GM12878 (cell line): ENCODE results near the gene CTSW. TPM values are rescaled to one million over a fixed set of nuclear protein-coding genes. Genes with fewer than 3 reads are reported as not detected.

ENCODE experiments used
- ATF3 ChIP-seq: IDR thresholded peaks from 2 replicates; pipeline ENCODE4 v1.6.1; 2011; ENCODE audit warnings: low read depth, mild to moderate bottlenecking, low read length, moderate library complexity, borderline replicate concordance; ENCODE audit errors: extremely low read depth
- BCL3 ChIP-seq: IDR thresholded peaks from 2 replicates; pipeline ENCODE4 v1.6.1; 2011; ENCODE audit warnings: borderline replicate concordance, low read depth, mild to moderate bottlenecking, moderate library complexity, low read length; ENCODE audit not compliant: insufficient read depth, poor library complexity, severe bottlenecking
- CUX1 ChIP-seq: IDR thresholded peaks from 2 replicates; pipeline ENCODE4 v1.6.1; 2012; ENCODE audit warnings: improper control_type of control experiment, low read depth, low read length; ENCODE audit not compliant: insufficient replicate concordance
- E4F1 ChIP-seq: fragments of 450-650 bp; IDR thresholded peaks from 2 replicates; pipeline ENCODE4 v1.6.1; 2018; ENCODE audit warnings: borderline replicate concordance, mild to moderate bottlenecking; ENCODE audit not compliant: partially characterized antibody
- FOXK2 ChIP-seq: fragments of 450-650 bp; IDR thresholded peaks from 2 replicates; pipeline ENCODE4 v1.6.1; 2017; ENCODE audit warnings: mild to moderate bottlenecking, moderate library complexity
- HCFC1 ChIP-seq: fragments of 150-350 bp; IDR thresholded peaks from 2 replicates; pipeline ENCODE4 v1.6.1; 2014; ENCODE audit warnings: low read length
- HDAC2 ChIP-seq: fragments of 200-600 bp; sonication (generic); IDR thresholded peaks from 2 replicates; pipeline ENCODE4 v1.6.1; 2017
- LARP7 ChIP-seq: fragments of 450-650 bp; IDR thresholded peaks from 2 replicates; pipeline ENCODE4 v1.6.1; 2017; ENCODE audit warnings: mild to moderate bottlenecking
- YY1 ChIP-seq: IDR thresholded peaks from 2 replicates; pipeline ENCODE4 v1.6.1; 2011; ENCODE audit warnings: low read depth, mild to moderate bottlenecking, low read length
- ZBTB4 ChIP-seq: fragments of 450-650 bp; formaldehyde crosslinking; IDR thresholded peaks from 2 replicates; pipeline ENCODE4 v1.4.0; 2022; ENCODE audit warnings: mild to moderate bottlenecking, moderate library complexity
- polyA plus RNA-seq, 11 experiments: library from polyadenylated mRNA; depleted of rRNA in 4 of 11; unstranded in 6 of 11; stranded (reverse) in 5 of 11; fragments of >200 nt; fragmentation: Nextera tagmentation in 4 of 11; fragmentation: Illumina TruSeq in 1 of 11; extraction: Ambion mirVana in 4 of 11; extraction: Trizol in 1 of 11; gene quantifications; 1 replicate in 1 of 11; 2 replicates in 10 of 11; pipeline versions ENCODE4 v1.2.1 to v1.2.3, GENCODE V29; 2011 to 2016; ENCODE audit warnings: inconsistent platforms in 2 of 11, missing spikeins in 2 of 11, low read depth in 1 of 11
- total RNA-seq, 4 experiments: library from RNA; depleted of rRNA in 3 of 4; stranded (reverse); fragments of >200 nt in 3 of 4; fragmentation: Illumina TruSeq in 1 of 4; extraction: Trizol in 1 of 4; gene quantifications; 2 replicates each; pipeline versions ENCODE4 v1.2.1 to v1.2.3, GENCODE V29; 2013 to 2021

Gene CTSW
- total and polyA plus RNA-seq, 10 of the 15 experiments (the other 5 are each of a cell fraction or from before 2014, with no cell fraction given) = 0.53 to 12.0 (median 1.7) TPM

- TF ChIP-seq E4F1 (no peak), YY1 (no peak), ZBTB4 (no peak), HCFC1 (no peak), CUX1 (no peak), HDAC2 (no peak), ATF3 (no peak), BCL3 (no peak), FOXK2 (peak; percentile 89), LARP7 (no peak)
Observed at GRCh38 chr11:65900125-65900898, 20.7 kb downstream of the CTSW start, which contains the start of gene FOSL1 (continued).
